ENCODE data around the gene EPS15. TPM values are rescaled to one million over a fixed set of nuclear protein-coding genes. Genes with fewer than 3 reads are reported as not detected.

EPS15 gene
- polyA plus RNA-seq, 1 of the 3 experiments (the other 2 are of a cell fraction), result 17.0 TPM

GRCh38 chr1:51526248-51526647 lies 7.2 kb upstream of the EPS15 start:
- no peak for DNase-seq
- Histone ChIP-seq H2AFZ (ENCODE audit: low read depth) (no peak overlapping the region), H4K20me1 (ENCODE audit: insufficient read depth) (no peaks in the 10 kb centered on the region), H3K9ac (no peak overlapping the region), H3K79me2 (ENCODE audit: insufficient read depth) (no peaks in the 10 kb centered on the region), H3K36me3 (replicated peaks in 1 of 2; ENCODE audit: control insufficient read depth in 1 of 2, insufficient read depth in 2 of 2, low read length in 1 of 2) (no peaks in the 10 kb centered on the region), H3K9me2 (no peaks in the 10 kb centered on the region), H3K9me3 (no peaks in the 10 kb centered on the region; the same call in 1 of the 2 replicates), H3K4me2 (no peak overlapping the region), H3K27ac (ENCODE audit: low read depth in 2 of 2, low read length in 1 of 2) (no peak overlapping the region), H3K27me3 (ENCODE audit: insufficient read depth) (no peaks in the 10 kb centered on the region), H3K4me3 (ENCODE audit: low read depth in 2 of 2, low read length in 1 of 2) (no peak overlapping the region), H3F3A (replicated peaks; ENCODE audit: insufficient read depth) (no peaks in the 10 kb centered on the region), H3K4me1 (ENCODE audit: control insufficient read depth in 1 of 2, insufficient read depth in 2 of 2, low read depth in 1 of 2, low read length in 1 of 2) (no peaks in the 10 kb centered on the region)
- POLR2A ChIA-PET, result no interaction called here
- TF ChIP-seq NRF1 (IDR thresholded peaks at IDR 0.05; ENCODE audit: low read depth, low read length), result no peak
- TF ChIP-seq, protein P1, sequence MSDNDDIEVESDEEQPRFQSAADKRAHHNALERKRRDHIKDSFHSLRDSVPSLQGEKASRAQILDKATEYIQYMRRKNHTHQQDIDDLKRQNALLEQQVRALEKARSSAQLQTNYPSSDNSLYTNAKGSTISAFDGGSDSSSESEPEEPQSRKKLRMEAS (IDR thresholded peaks at IDR 0.05; ENCODE audit: low read depth), result no peak
- no peak for TF ChIP-seq FOXJ3 (CRISPR knock-in tag; IDR thresholded peaks at IDR 0.05)
- no peak for TF ChIP-seq RCOR1 (IDR thresholded peaks at IDR 0.05; ENCODE audit: low read length)
- no peak for TF ChIP-seq GABPA (IDR thresholded peaks at IDR 0.05; ENCODE audit: low read depth)
- TF ChIP-seq FOXM1 (IDR thresholded peaks at IDR 0.05; ENCODE audit: low read depth), result no peak
- no peak for TF ChIP-seq GATA2 (CRISPR knock-in tag; IDR thresholded peaks at IDR 0.05)
- TF ChIP-seq TEAD4 (IDR thresholded peaks at IDR 0.05; ENCODE audit: borderline replicate concordance, insufficient read depth), result no peak
- TF ChIP-seq ELF1 (IDR thresholded peaks at IDR 0.05), result no peak
- TF ChIP-seq USF1 (IDR thresholded peaks at IDR 0.05; ENCODE audit: borderline replicate concordance, low read depth), result no peak
- TF ChIP-seq EP300 (IDR thresholded peaks at IDR 0.05; ENCODE audit: borderline replicate concordance in 1 of 2, low read depth in 1 of 2, low read length in 1 of 2), result no peak
- TF ChIP-seq JUND (IDR thresholded peaks at IDR 0.05), result no peak
- no peak for TF ChIP-seq IRF3 (IDR thresholded peaks at IDR 0.05; ENCODE audit: low read depth, low read length)
- TF ChIP-seq, protein P2, sequence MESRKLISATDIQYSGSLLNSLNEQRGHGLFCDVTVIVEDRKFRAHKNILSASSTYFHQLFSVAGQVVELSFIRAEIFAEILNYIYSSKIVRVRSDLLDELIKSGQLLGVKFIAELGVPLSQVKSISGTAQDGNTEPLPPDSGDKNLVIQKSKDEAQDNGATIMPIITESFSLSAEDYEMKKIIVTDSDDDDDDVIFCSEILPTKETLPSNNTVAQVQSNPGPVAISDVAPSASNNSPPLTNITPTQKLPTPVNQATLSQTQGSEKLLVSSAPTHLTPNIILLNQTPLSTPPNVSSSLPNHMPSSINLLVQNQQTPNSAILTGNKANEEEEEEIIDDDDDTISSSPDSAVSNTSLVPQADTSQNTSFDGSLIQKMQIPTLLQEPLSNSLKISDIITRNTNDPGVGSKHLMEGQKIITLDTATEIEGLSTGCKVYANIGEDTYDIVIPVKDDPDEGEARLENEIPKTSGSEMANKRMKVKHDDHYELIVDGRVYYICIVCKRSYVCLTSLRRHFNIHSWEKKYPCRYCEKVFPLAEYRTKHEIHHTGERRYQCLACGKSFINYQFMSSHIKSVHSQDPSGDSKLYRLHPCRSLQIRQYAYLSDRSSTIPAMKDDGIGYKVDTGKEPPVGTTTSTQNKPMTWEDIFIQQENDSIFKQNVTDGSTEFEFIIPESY (IDR thresholded peaks at IDR 0.05; ENCODE audit: borderline replicate concordance, low read depth), result no peak
- 93% methylated on average over 3 of the region's 3 CpGs for WGBS (ENCODE audit: low lambda C conversion rate)
- CTCF ChIA-PET, result no interaction called here

- no peaks in the 10 kb centered on the region for H4K20me1 ChIP-seq (ENCODE audit: insufficient read depth)
- H3F3A ChIP-seq (replicated peaks; ENCODE audit: insufficient read depth), result peaks cover 4% of the 10 kb centered on the region
- no peaks in the 10 kb centered on the region for H3K36me3 ChIP-seq (replicated peaks in 1 of 2; ENCODE audit: control insufficient read depth in 1 of 2, insufficient read depth in 2 of 2, low read length in 1 of 2)
- no peaks in the 10 kb centered on the region for H3K27me3 ChIP-seq (ENCODE audit: insufficient read depth)
- no peak overlapping the region for H3K9ac ChIP-seq
- H3K9me3 ChIP-seq, result no peaks in the 10 kb centered on the region; the same call in 1 of the 2 replicates
- TF ChIP-seq JUND (IDR thresholded peaks at IDR 0.05), result no peak
- TF ChIP-seq NRF1 (IDR thresholded peaks at IDR 0.05; ENCODE audit: low read depth, low read length), result no peak
- no peak for TF ChIP-seq IRF3 (IDR thresholded peaks at IDR 0.05; ENCODE audit: low read depth, low read length)
- TF ChIP-seq, protein P1 (IDR thresholded peaks at IDR 0.05; ENCODE audit: low read depth), result no peak
- TF ChIP-seq, protein P2 (IDR thresholded peaks at IDR 0.05; ENCODE audit: borderline replicate concordance, low read depth), result no peak
- TF ChIP-seq TAF1 (IDR thresholded peaks at IDR 0.05; ENCODE audit: borderline replicate concordance, low read depth, low read length), result no peak
- TF ChIP-seq EP300 (IDR thresholded peaks at IDR 0.05; ENCODE audit: borderline replicate concordance in 1 of 2, low read depth in 1 of 2, low read length in 1 of 2), result no peak
- TF ChIP-seq EZH2phosphoT487 (IDR thresholded peaks at IDR 0.05; ENCODE audit: borderline replicate concordance, low read depth), result no peak
- no peak for TF ChIP-seq CHD2 (IDR thresholded peaks at IDR 0.05; ENCODE audit: low read length, partially characterized antibody)
- no peak for TF ChIP-seq MXI1 (IDR thresholded peaks at IDR 0.05; ENCODE audit: low read depth, low read length)
- H3K79me2 ChIP-seq (ENCODE audit: insufficient read depth), result no peaks in the 10 kb centered on the region
- no peaks in the 10 kb centered on the region for H3K9me2 ChIP-seq
- no peaks in the 10 kb centered on the region for H3K4me1 ChIP-seq (ENCODE audit: control insufficient read depth in 1 of 2, insufficient read depth in 2 of 2, low read depth in 1 of 2, low read length in 1 of 2)
- H3K4me3 ChIP-seq (ENCODE audit: low read depth in 2 of 2, low read length in 1 of 2), result no peak overlapping the region
- ChIA-PET CTCF (interaction anchor here (0.8 kb wide), 1 partner anchor 9 kb away, joined by 3 read pairs; no protein-coding TSS in a partner anchor), POLR2A (no interaction called here)
- DNase-seq, result no peak
- H2AFZ ChIP-seq (ENCODE audit: low read depth), result no peak overlapping the region
- no peak overlapping the region for H3K4me2 ChIP-seq
- 92% methylated on average over 2 of the region's 2 CpGs for WGBS (ENCODE audit: low lambda C conversion rate)
- no peak overlapping the region for H3K27ac ChIP-seq (ENCODE audit: low read depth in 2 of 2, low read length in 1 of 2)
These were observed 6.2 kb upstream of the EPS15 start for GRCh38 chr1:51525295-51525694.

Data from SK-N-SH (cell line).